HUES6 (cell line): ENCODE results near the gene STAC2.

Experiments
- H3K27ac ChIP-seq: 2 replicates; pipeline ENCODE4 v1.7.0; 2013; ENCODE audit warnings: low read depth, mild to moderate bottlenecking, low read length, inconsistent platforms
- H3K27me3 ChIP-seq: 2 replicates; pipeline ENCODE4 v1.6.1; 2013; ENCODE audit warnings: low read length; ENCODE audit not compliant: control insufficient read depth, insufficient read depth
- H3K36me3 ChIP-seq: 2 replicates; pipeline ENCODE4 v1.6.1; 2013; ENCODE audit warnings: low read length; ENCODE audit not compliant: control insufficient read depth, insufficient read depth
- H3K4me1 ChIP-seq: 2 replicates; pipeline ENCODE4 v1.6.1; 2013; ENCODE audit warnings: low read length; ENCODE audit not compliant: control insufficient read depth, insufficient read depth
- H3K4me3 ChIP-seq: 2 replicates; pipeline ENCODE4 v1.5.1; 2013; ENCODE audit warnings: low read depth, low read length
- H3K9ac ChIP-seq: one replicate; pipeline ENCODE4 v1.6.1; 2013; ENCODE audit warnings: mild to moderate bottlenecking, low read length
- H3K9me3 ChIP-seq: 2 replicates; pipeline ENCODE4 v1.6.1; 2013; ENCODE audit warnings: low read depth, low read length; ENCODE audit not compliant: control insufficient read depth, insufficient read depth

The STAC2 gene

DNA sequence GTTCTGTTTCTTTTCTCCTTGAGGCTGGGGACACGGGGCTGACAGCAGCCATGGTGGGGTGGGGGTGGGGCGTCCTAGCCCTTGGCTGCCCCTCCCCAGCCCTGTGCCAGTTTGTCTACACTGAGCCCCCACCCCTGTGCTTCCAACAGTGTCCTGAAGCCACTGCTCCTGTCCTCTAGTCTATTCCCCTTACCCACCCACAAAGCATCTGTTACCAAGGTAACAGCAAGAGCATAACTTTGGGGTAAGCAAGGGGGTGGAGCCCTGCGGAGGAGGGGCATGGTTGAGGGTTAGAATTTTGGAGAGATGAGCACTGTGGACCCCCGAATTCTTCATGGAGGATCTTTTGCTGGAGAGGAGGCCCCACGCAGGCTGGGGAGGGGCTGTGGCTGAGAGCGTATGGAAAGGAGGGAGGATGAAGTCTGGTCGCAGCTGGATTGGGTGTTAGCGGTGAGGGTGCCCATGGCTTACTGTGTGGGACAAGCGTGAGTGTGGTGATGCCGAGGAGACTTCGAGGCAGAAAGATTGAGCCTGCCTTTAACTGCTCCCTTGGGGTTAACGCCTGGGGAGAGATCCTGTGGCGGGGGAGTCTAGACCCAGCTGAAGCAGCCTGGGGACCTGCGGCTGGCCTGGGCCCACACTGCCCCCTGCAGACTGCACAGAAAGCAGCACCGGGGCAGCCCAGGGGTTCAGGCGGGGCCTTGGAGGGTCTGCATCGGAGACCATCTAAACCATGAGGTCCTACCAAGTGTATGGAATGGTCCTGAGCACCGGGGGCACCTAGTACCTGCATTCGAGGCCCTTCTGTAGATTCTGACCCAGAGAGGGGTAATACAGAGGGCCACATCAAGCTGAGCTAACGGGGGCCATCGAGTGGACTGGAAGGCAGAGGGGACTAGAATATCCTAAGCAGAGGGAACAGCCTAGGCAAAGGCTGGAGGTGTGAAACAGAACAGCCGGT, 6.1 kb upstream of the STAC2 start:
- Histone ChIP-seq H3K36me3 (no peaks in the 10 kb centered on the region), H3K4me3 (peak overlapping the region; percentile 33), H3K27me3 (no peaks in the 10 kb centered on the region), H3K9ac (peak overlapping the region; percentile 6), H3K4me1 (peaks cover 18% of the 10 kb centered on the region; the same call in 1 of the 2 replicates), H3K9me3 (no peaks in the 10 kb centered on the region), H3K27ac (no peak overlapping the region)

DNA sequence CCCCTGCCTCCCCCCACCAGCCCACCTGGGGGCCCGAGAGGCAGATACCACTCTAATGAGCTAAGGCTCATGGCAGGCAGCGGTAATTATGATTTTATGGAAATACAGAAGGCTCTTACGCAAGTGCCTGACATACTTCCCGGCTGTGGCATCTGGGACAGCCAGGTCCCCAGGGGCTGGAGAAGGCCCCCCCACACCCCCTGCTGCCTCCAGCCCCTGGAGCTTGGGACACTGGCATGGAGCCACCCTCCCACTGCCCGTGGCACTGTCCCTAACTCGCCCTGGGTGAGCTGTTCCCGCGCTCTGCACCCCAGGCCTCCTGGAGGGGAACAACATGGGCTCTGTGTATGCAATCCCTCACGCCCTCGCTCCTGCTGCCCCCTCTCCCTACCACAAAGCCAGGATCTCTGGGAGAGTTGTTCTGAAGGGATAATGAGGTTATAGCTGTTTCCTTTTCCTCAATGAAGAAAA, 5.4 kb upstream of the STAC2 start:
- H3K9ac ChIP-seq, result no peak overlapping the region
- H3K27ac ChIP-seq, result no peak overlapping the region
- H3K27me3 ChIP-seq, result peaks cover 4% of the 10 kb centered on the region
- H3K4me1 ChIP-seq, result peaks cover 20% of the 10 kb centered on the region; the same call in 1 of the 2 replicates
- no peaks in the 10 kb centered on the region for H3K36me3 ChIP-seq
- no peaks in the 10 kb centered on the region for H3K9me3 ChIP-seq
- H3K4me3 ChIP-seq, result no peak overlapping the region

DNA sequence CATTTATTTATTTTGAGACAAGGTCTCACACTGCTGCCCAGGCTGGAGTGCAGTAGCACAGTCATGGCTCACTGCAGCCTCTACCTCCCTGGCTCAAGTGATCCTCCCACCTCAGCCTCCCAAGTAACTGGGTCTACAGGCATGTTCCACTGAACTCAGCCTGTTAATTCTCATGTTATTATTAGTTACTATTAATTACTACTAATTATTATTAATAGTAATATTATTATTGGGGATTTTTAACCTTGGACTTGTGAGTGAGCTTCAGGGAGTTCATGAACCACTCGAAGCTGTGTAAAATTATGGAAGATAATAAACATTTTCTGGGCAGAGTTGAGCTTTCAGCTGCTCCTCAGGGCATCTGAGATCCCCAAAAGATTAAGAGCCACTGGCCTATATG, 4.6 kb upstream of the STAC2 start:
- Histone ChIP-seq H3K4me1 (peaks cover 22% of the 10 kb centered on the region; the same call in 1 of the 2 replicates), H3K36me3 (no peaks in the 10 kb centered on the region), H3K4me3 (no peak overlapping the region)

DNA sequence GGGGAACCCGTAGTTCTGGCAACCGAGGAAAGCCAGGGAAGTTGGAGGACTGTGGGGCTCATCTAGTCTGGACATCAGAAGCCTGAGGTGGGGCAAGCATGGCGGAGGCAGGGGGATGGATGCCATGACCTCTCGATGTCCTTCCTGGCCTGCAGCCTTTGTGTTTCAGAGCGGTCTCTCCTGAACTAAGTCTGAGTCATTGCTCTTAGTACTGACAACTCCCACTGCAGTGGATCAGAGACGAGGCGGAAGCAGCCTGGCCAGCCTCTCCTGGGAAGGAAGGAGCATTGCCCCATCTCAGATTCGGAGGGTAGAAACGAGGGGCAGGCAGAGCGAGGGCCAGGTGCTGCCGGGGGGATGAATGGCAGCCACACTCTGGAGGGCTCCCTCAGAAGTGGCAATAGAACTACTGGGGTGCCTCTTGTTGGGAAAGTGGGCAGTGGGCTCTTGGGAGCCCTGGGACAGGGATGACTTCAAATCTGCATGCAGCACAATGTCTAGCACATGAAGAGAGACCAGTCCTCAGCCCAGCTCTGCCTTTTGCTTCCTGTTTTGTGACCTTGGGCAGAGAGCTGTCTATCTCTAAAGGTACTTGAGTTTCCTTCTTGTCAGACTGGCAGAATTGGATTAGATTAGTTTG, 3.6 kb upstream of the STAC2 start:
- H3K9me3 ChIP-seq, result no peaks in the 10 kb centered on the region
- H3K4me3 ChIP-seq, result no peak overlapping the region
- no peaks in the 10 kb centered on the region for H3K36me3 ChIP-seq
- peaks cover 23% of the 10 kb centered on the region for H3K4me1 ChIP-seq
- H3K9ac ChIP-seq, result no peak overlapping the region
- H3K27me3 ChIP-seq, result peaks cover 18% of the 10 kb centered on the region
- H3K27ac ChIP-seq, result no peak overlapping the region

More for the DNA sequence above, 4.6 kb upstream of the STAC2 start:
- Histone ChIP-seq H3K9me3 (no peaks in the 10 kb centered on the region), H3K27me3 (peaks cover 9% of the 10 kb centered on the region), H3K9ac (no peak overlapping the region), H3K27ac (no peak overlapping the region)

DNA sequence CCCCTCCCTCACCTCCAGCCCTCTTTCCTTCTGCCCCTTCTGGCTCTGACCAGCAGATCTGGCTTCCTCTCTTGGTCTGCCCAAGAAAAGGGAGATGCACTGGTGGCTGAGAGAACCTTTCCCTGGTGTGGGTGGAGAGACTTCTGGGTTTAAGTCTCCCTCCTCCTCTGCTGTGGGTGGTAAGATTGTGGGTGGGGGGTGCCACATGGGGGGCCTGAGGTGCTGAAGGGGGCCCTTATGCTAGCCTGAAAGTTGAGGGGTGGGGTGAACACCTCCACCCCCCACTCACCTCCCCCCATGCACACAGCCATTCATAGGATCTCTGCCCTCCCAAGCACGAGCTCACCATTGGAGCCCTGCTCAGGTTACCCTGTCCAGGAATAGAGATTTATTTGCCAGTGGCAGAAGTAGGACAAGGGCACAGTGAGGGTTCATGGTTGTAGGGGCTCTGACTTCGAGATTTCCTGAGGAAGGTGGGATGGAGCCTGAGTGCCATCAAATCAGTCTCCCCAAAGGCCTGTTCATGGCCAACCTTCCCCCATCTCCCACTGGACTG, 1.7 kb upstream of the STAC2 start:
- H3K4me3 ChIP-seq, result no peak overlapping the region
- no peak overlapping the region for H3K27ac ChIP-seq
- no peak overlapping the region for H3K9ac ChIP-seq
- H3K4me1 ChIP-seq, result peaks cover 31% of the 10 kb centered on the region
- no peaks in the 10 kb centered on the region for H3K36me3 ChIP-seq
- H3K9me3 ChIP-seq, result no peaks in the 10 kb centered on the region
- peaks cover 38% of the 10 kb centered on the region for H3K27me3 ChIP-seq

DNA sequence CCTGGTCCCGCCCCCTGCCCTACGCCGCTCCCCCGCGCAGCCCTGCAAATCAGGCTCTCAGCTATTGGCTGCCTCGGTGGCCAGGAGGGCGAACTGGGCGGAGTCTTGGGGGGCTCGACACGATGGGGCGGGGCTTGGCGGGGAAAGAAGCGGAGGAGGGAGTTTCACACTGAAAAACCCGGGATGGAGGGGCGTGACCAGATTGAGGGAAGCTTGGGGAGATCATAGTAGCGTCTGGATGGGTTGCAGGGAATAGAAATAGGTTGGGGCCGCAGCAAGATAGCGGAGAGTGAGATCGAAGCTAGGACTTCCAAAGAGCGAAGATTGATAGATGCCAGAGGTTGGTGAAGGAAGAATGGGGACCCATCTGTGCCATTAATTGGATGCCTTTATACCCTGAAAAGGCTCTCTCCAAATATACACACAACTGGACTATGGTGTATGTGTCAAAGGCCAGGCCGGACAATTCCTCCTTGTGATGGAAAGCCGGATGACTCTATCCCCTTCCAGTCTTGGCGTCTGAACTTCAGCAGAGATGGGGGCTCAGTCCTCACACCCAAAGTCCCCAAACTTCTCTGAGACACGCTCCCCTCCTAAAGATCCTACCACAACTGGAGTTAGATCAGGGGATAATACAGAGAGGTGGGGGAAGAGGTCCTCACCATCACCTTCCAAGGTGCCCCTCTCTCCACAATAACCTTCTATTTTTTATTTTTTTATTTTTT, 376 bp upstream of the STAC2 start:
- H3K27ac ChIP-seq, result no peak overlapping the region
- H3K36me3 ChIP-seq, result no peaks in the 10 kb centered on the region
- H3K9me3 ChIP-seq, result no peaks in the 10 kb centered on the region
- H3K27me3 ChIP-seq, result peaks cover 50% of the 10 kb centered on the region
- peak overlapping the region; percentile 43 for H3K4me3 ChIP-seq
- peaks cover 20% of the 10 kb centered on the region for H3K4me1 ChIP-seq
- H3K9ac ChIP-seq, result no peak overlapping the region

DNA sequence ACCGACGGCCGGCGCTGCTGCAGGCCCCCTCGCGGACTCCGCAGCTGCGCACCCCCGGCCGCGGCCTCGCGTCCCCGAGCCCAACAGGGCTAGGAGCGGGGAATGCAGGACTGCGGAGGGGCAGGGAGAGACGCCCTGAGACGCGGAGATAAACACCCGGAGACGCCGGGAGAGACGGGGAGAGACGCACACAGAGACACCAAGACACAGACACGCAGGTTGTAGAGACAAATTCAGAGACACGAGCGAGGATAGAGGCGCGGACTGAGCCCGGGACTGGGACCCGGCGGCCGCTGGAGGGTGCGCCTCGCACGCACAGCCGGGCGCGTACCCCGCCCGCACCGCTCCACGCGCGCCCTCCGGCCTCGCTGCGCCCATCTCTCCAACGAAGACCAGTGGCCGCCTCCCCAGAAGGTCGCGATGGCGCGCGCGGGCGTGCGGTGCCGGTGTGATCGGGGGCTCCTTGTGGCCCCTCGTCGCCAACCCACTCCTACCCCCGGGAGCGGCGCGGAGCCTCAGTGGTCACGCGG, 902 bp downstream of the STAC2 start:
- no peaks in the 10 kb centered on the region for H3K9me3 ChIP-seq
- H3K27ac ChIP-seq, result no peak overlapping the region
- peaks cover 53% of the 10 kb centered on the region for H3K27me3 ChIP-seq
- H3K4me1 ChIP-seq, result peaks cover 20% of the 10 kb centered on the region
- H3K36me3 ChIP-seq, result no peaks in the 10 kb centered on the region
- H3K4me3 ChIP-seq, result peak overlapping the region; percentile 76
- H3K9ac ChIP-seq, result no peak overlapping the region

DNA sequence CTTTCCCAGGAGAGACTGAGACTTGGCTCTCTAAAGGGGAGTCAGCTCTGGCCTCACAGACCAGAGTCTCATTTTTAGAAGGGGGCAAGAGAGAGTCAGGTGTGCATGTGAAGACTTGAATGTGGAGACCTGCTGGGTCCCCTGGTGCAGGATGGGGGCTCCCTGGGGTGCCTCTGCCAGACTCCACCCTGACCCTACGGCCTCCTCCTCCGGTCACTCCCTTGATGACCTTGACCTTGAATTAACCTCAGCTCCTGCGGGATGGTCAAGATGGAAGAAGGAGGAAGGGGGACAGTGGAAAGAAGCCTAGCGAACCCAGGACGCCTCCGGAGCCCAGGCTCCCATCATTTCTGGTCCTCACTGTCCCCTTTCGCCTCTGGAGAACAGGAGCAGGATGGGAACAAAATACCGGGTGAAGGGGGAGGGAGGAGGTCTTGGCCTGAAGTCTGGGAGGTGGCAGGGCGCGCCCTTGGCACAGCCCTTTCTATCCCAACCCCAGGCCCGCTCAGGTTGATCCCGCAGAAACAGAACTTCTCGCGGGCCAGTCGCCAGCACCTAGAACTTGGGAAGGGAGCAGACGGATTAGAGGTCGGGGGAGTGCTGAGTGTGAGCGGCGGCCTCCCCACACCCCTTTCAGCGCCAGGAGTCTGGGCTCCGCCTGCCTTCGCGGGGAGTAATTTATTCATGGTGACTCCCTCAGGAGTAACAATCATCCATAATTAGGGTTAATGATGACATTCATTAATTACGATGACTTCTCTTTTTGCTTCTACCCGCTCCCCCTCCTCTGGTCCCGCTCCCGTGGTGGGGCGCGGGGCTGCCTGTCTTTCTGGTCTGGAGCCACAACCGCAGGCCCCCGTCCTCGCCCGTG, 1.6 kb downstream of the STAC2 start:
- Histone ChIP-seq H3K9me3 (no peaks in the 10 kb centered on the region), H3K4me3 (peak overlapping the region; percentile 76)

DNA sequence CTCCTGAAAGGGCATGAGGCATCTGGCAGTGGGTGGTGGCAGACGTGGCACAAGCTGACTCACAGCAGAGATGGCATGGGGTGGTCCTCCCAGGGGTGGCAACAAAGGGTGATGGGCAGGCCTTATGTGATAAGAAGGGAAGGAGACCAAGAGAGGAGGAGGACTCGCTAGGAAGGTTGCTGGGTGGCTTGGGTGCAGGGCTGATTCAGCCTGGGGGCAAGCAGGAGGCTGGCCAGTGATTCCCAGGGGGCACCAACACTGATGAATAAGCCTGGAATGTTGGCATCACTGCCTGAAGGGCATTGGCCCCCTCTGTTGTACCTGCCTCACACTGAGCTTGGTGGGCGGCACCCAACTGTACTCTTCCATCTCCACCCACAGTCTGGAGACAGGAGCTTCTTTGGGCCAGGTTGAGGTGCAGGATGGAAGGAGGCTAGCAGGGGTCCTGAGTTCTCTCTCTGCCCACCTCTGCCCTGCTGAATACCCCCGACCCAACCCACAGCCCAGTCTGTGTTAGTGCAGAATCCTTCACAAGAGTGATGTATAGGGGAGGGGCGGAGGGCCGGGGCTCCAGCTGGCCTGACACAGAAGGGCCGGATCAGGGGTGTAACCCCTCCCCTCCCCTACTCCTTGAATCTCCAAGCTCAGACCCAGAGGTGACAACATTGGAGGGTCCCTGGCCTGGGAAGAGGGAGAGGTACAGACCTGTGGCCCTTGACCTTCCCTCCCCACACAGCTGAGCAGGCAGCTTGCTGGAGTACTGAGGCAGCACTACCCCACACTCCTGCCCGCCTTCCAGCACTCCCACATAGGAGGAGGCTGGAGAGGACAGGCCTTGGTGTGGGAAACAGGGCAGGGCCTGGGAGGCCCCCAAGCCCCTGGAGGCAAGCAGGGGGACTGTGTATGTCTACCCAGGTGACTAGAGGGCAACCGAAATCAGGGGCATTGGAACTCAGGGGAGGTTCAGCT, 2.6 kb downstream of the STAC2 start:
- Histone ChIP-seq H3K9me3 (no peaks in the 10 kb centered on the region), H3K4me1 (peaks cover 13% of the 10 kb centered on the region; the same call in 1 of the 2 replicates), H3K4me3 (no peak overlapping the region), H3K9ac (no peak overlapping the region), H3K27me3 (peaks cover 70% of the 10 kb centered on the region), H3K36me3 (no peaks in the 10 kb centered on the region), H3K27ac (no peak overlapping the region)

More for the DNA sequence above, 1.6 kb downstream of the STAC2 start:
- H3K36me3 ChIP-seq, result no peaks in the 10 kb centered on the region
- peaks cover 60% of the 10 kb centered on the region for H3K27me3 ChIP-seq
- no peak overlapping the region for H3K9ac ChIP-seq
- no peak overlapping the region for H3K27ac ChIP-seq
- peaks cover 14% of the 10 kb centered on the region; the same call in 1 of the 2 replicates for H3K4me1 ChIP-seq
